ENCODE data around the gene VEPH1.

- no peak for TF ChIP-seq EZH2phosphoT487 (IDR thresholded peaks at IDR 0.05; ENCODE audit: insufficient read depth, low read depth)
- no peak for TF ChIP-seq EZH2 (IDR thresholded peaks at IDR 0.05; ENCODE audit: insufficient read depth, poor library complexity, severe bottlenecking)
Measured at GRCh38 chr3:157305392-157305791, 197.8 kb downstream of the VEPH1 start.

All from GM23248 (cell line).